NCI-H187 (cell line): Measurements from ENCODE around the gene SH3RF1.

Experiments
- DNase-seq, 2 experiments: peaks; one replicate each; lab custom pipeline; 2025; lab: John Stamatoyannopoulos, UW

Gene SH3RF1

DNA sequence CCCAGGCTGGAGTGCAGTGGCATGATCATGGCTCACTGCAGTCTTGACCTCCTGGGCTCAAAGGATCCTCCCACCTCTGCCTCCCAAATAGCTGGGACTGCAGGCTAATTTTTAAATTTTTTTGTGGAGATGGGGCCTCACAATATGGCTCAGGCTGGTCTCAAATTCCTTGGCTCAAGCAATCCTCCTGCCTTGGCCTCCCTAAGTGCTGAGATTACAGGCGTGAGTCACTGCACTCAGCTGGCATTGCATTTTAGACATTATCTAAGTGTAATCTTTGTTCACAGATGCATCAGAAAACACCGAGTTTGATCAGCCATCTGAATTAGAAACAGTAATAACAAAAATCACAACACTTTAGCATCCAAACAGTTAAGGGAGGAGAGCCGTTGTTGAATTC is 207.3 kb downstream of the SH3RF1 start:
- DNase-seq: no peak

DNA sequence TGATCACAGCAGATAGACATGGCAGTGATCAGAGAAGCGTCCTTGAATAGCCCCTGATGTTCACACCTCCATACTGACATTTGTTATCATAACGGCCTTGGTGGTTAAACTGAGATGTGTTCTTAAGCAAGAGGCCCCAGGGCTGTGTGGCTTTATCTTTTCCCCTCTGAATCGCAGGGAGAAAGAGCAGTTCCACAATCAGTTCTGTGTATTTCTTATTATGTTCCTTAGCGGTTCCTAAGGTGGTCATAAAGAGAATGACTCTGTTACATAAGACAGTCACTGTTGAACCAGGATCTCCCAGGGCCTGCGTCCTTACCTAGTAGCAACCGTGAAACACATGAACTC is 207.9 kb downstream of the SH3RF1 start:
- no peak for DNase-seq

- DNase-seq: no peak
Observed at GRCh38 chr4:169061386-169061785, 209.4 kb downstream of the SH3RF1 start.

DNA sequence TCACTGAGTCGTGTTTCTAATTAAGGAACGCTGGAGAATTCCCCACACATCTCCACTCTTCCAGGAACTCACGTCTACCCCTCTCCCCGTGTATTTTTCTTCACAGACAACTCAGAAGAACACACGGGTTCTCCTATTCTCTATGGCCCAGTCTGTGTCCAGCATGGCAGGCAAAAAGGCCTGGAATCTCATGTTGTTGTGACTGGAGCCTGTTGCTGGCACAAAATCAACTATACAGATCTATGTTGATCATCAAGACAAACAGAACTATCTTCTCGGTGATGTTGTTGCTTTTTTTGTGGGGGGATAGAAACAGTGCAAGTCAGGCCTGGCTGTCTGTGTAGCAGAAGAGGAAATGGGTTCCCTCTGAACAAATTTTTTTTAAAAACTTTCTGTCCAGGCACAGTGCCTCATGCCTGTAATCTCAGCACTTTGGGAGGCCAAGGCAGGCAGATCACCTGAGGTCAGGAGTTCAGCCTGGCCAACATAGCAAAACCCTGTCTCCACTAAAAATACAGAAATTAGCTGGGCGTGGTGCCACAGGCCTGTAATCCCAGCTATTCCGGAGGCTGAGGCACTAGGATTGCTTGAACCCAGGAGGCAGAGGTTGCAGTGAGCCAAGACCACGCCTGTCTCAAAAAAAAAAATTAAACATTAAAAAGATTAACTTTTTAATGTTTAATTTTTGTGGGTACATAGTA is 210.2 kb downstream of the SH3RF1 start:
- DNase-seq: no peak

- DNase-seq: no peak
Observed at GRCh38 chr4:169059306-169060211, 211.2 kb downstream of the SH3RF1 start.

GRCh38 chr4:169058312-169058711 is 212.4 kb downstream of the SH3RF1 start:
- DNase-seq: no peak

- no peak for DNase-seq
Observed at GRCh38 chr4:169054879-169055278, 215.9 kb downstream of the SH3RF1 start.

GRCh38 chr4:169052594-169052945 is 218.2 kb downstream of the SH3RF1 start:
- DNase-seq: no peak

- no peak for DNase-seq
Observed at GRCh38 chr4:169051761-169052593, 218.8 kb downstream of the SH3RF1 start.

- no peak for DNase-seq
Observed at GRCh38 chr4:169050881-169051760, 219.6 kb downstream of the SH3RF1 start.

GRCh38 chr4:169050284-169050683 is 220.5 kb downstream of the SH3RF1 start:
- no peak for DNase-seq

DNA sequence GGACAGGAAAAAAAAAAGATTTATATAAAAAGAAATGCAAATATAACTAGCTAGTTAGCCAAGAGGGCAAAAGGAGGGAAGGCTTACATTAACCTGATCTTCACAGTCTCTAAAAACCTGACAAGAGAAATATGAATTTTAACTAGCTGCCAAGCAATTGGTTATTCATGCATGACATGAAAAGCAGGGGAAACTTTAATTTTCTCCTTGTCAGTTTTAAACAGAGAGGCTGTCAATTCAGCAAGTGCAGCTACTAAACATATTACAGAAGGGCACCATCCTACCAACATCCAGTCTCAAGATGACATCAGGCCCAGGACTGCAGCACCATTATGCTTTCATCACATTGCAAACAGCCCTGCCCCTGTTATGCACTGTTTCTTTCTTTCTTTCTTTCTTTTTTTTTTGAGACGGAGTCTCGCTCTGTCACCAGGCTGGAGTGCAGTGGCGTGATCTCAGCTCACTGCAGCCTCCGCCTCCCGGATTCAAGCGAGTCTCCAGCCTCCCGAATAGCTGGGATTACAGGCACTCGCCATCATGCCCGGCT is 221.8 kb downstream of the SH3RF1 start:
- DNase-seq: no peak

DNA sequence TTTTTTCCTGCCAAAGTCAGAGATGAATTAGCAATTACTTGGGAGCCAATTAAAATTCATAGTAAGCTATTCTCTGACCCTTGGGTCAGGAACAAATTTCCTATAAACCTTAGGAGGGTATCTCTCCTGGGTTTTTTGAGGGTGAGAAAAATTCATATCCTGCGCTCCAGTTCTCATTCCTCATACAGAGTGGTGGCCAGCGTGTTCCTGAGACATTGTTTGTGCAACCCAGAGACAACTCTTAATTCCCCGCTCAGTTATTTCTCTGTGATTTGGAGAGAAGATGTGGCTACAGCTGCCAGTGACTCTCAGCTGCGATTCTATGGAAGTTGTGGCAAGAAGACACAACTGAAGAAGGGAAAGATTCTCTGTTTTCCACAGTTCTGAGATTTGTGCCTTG is 222.8 kb downstream of the SH3RF1 start:
- no peak for DNase-seq

- DNase-seq: no peak
Observed at GRCh38 chr4:169045862-169046584, 224.7 kb downstream of the SH3RF1 start.

DNA sequence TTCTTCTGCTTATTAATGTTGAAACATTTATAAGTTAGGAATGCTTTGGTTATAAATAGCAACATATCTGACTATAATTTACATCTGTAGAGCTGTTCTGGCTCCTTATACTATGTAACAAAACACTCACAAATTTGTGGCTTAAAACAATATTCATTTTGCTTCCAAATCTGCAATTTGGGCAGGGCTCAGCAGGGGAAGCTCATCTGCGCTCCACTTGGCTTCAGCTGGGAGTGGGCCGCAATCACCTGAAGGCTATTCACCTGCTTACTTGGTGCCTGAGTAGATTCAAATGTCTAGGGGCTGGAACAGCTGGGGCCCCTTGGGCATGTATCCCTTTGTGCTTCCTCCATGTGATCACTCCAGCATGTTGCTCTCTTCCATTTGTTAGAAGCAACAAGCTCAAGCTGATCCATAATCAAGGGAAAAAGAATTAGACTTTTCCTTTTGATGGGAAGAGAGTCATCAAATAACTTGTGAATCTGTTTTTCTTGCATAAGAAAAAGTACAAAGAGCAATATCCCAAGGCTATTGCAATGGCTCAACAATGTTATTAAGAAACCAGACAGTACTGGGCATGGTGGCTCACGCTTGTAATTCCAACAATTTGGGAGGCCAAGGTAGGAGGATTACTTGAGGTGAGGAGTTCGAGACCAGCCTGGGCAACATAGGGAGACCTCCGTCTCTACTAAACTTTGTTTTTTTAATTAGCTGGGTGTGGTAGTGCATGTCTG is 225.9 kb downstream of the SH3RF1 start:
- no peak for DNase-seq
